Eye (tissue), 1 donor: Measurements from ENCODE around the gene OTOG.

ENCODE experiments used
- DNase-seq: peaks from one replicate; pipeline ENCODE4 v3.0.0-alpha.2; 2015

OTOG gene

DNA sequence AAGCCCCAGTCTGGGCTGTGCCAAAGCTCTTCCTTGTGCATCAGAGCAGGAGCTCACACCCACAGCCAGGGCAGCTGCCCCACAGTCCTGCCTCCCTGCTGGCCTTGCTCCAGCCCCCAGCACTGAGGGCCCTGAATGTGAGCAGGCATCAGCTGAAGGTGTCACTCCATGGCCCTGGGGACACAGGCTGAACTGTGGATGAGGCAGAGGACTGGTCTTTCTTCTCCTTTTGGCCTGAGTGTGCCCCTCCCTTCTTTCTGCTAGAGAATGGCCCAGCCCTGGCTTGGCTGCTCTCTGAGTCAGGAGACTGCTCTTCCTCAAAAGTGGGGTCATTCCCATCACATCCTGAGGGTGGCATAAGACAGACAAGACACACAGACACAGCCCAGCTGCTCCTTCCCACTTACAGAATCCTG lies 16.2 kb downstream of the OTOG start:
- no peak for DNase-seq

DNA sequence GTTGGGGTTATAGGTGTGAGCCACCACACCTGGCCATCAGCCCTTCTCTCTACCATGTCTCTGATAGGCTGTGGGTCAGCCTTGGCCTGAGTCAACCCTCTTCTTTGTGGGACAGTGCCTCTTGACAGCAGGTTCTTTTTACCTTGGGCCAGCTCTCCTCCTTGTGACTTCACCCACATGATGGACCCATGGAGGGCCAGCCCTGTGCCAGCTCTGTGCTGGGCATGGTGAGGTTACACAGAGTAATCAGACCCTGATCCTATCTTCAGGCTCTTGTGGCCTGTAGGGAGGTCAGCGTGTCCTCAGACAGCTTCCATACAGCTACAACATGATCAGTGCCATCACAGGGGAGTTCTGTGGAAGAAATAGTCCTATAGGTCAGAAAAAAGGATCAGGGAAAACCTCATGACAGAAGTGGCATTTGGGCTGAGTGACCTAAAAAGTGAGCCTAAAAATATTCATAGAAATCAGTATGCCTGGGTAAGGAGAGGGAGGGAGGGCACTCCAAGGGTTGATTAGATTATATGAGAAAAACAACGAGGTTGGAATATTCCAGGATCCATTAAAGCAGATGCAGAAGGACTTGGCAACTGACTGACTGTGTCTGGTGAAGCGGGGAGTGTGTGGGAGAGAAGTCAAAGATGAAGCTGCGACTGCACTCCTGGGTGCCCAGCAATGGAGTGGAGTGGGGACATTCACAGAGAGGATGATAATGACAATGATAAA lies 17.1 kb downstream of the OTOG start:
- no peak for DNase-seq

DNA sequence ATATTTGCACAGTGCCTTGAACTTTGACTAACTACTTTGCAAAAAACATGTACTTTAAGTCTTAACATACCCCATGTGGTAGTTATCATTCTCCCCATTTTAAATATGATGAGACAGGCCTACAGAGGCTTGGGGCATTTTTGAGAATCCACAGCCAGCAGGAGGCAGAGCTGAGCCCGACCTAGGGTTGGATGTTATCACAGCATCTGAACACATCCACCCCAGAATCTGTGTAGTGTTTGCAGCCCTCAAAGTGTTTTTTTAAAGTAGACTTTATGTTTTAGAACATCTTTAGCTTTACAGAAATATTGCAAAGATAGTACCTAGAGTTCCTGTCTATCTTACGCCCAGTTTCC lies 17.6 kb downstream of the OTOG start:
- no peak for DNase-seq

DNA sequence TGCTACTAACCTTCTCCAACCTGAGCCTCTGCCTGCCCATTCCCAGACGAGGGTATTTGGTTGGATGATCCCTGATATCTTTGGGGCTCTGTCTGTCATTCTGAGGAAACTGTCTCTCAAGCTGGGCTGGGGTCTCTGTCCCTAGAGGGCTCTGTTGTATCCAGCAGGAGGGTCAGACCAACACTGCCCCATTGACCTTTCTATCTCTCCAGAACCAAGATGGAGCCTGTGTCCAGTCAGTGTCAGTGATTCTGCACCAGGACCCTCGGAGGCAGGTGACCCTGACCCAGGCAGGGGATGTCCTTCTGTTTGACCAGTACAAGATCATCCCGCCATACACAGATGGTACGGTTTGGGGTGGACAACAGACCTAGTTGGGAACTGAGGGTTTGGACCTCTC lies 21.9 kb downstream of the OTOG start:
- no peak for DNase-seq

DNA sequence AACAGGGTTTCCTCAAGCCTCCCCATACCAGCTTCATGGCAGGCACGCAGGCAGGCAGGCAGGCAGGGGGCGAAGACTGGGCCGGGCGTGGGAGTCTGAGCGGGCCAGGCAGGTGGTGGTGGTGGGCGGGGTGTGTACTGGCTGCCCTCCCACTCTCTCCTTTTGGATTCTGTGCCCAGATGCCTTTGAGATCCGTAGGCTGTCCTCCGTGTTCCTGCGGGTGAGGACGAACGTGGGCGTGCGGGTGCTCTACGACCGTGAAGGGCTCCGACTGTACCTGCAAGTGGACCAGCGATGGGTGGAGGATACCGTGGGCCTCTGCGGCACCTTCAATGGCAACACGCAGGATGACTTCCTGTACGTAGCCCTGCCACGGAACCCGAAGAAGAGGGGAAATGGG lies 23.0 kb downstream of the OTOG start:
- no peak for DNase-seq

DNA sequence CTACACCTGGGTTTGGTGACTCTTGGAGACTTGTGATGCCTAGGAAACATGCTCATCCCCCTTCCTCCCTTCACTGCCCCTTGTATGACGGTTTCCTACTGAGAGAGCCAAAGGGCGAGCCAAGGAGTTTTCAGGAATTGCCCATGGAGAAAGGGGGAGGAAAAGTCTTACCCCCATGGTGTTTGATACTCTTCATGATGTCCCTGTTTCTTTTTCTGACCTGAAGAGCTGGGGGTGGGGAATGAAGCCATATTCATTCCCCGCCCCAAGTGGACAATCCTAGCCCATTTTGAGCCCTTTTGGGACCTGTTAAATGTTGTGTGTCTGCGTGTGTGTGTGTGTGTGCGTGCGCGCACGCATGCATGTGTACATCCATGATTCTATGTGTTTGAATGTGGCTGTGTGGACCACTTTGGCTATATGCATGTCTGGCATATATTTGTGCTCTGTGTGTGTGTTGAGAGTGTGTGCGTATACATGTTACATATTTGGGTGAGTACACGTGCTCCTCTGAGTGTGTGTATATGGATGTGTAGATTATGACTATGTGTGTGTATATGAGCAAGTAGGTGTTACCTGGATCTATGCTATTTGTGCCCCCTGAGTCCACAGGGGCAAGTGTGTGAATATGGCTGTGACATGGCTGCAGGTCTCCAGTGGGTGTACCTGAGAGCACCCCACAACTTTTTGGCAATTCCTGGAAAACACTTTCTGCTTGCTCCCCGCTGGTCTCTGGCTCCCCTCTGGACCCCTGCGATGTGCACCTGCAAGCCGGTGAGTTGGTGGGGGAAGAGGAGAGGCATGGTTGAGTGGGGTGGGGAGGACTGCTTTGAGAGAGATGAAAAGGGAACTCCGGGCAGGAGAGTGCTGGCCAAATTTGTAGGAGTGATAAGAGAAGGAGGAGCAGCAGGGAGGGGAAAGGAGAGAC lies 24.6 kb downstream of the OTOG start:
- no peak for DNase-seq

DNA sequence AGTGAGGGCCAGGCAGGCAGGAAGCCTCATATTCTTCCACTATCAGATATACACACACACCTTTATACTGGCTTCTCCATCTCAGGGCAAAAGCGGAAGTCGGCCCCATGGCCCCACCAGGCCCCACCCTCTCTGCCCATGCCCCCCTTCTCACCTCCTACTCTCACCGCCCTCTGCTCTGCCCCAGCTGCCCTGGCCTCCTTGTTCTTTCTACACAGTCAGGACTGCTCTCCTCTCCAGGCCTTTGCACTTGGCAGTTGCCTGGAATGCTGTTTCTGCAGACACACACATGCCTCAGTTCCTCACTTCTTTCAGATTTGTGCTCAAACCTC lies 25.3 kb downstream of the OTOG start:
- DNase-seq, result no peak

DNA sequence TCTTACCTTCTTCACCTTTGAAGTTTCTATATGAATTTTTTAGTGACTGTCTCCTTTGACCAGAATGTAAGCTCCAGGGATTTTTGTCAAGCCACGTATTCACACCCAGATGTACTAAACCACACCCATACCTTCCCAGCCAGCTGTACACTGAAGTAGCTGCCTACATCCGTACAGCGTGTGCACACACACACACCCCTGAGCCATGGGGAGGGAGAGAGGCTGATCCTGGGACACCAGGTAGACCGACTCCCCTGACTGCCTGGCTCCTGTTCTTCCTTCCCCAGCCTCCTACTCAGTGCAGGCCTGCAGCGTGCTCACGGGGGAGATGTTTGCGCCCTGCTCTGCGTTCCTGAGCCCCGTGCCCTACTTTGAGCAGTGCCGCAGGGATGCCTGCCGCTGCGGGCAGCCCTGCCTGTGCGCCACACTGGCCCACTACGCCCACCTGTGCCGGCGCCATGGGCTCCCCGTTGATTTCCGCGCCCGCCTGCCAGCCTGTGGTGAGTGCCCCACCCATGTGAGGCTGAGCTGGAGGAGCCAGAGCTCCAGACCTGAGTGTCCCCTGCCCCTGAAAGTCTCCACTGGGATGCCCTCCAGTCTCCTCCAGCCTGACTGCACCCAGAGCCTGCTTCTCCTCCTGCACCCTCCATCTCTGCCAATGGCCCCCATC lies 25.9 kb downstream of the OTOG start:
- no peak for DNase-seq

DNA sequence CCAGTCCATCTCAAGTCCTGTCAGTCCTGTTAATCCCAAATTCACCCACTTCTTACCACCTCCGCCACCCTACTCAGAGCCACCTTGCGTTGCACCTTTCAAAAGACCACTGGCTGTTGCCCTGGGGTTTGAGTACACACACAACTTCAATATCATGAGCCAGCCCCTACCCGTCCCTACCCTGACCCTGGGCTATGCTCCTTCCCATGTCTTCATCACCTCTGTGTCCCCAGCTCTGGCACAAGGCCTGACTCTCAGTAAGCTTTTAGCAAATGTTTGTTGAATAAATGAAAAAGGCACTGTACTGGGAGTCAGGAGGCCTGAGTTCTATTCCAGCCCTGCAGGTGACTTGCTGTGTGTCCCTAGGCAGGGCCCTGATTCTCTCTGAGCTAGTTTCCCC lies 26.5 kb downstream of the OTOG start:
- DNase-seq, result no peak

DNA sequence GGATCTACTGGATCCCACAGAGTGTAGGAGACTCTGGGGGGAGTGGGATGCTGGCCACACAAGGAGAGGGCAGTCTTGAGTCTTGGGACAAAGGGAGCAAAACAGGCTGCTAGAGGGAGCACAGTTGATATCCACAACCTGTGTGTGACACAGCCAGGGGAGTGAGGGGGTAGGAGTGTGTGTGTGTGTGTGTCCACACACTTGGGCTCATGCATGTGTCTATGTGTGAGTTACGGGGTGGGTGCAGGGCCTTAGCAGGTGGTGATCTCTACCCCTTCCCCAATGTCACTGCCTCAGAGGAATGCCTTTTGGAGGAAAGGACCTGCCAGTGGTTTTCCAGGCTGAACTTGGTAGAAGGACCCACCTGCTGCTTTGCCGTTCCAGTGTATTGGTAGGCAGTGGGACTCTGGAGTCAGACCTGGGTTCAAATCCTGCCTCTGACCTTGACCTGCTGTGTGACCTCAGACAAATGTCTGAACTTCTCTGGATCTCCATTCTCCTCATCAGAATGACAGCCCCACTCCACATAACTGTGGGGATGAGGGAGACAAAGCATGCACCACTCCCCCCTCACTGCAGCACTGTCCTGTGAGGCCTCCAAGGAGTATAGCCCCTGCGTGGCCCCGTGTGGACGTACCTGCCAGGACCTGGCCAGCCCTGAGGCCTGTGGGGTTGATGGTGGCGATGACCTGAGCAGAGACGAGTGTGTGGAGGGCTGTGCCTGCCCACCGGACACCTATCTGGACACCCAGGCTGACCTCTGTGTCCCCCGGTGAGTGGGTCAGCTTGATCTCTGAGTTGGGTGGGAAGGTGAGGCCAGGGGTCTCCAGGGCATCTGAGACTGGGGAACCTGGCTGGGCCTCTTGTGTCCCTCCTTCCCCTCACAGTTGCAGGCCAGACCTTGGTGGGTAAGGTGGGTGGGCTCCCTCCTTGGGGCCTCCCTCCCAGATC lies 27.4 kb downstream of the OTOG start:
- no peak for DNase-seq

DNA sequence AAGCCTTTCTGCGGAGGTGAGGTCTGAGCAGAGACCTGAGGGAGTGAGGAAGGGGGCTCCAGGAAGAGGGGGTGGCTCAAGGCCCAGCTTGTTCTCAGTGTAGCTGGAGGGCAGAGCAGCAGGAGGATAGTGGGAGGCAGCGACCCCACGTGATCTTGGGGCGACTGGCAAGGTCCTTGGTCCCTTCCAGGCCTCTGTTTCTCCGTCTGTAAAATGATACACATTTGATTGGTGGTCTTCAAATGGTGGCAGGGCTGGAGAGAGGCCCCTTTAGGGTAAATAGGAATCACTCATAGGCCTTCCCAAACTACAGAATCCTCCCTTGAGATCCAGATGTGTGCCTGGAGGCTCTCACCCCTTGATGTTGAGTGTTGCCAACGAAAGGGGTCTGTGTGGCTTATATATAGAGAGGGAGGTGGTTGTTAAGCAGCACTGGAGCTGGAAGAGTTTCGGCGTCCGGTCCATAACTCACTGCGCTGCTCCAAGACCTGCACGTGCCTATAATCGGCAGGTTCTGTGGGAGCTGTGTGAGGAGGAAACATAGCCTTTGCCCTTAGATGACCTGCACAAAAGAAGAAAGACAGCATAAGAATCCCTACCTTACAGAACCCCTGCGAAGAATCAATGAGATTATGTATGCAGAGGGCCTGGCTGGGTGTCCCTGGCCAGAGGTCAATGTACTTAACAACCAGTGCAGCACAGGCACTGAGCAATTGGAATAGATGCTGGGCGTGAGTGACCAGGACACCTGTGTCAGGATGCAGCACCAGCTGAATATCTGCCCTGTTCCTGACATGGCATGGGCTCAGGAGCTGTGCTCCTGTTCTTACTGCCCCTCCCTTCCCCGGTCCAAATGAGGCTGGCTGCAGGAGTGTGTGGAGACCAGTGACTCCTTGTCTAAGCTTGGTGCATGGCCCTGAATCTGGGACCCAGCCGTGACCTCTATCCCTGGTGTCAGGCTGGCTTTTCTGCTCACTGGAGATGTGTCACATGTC lies 28.7 kb downstream of the OTOG start:
- DNase-seq, result no peak

DNA sequence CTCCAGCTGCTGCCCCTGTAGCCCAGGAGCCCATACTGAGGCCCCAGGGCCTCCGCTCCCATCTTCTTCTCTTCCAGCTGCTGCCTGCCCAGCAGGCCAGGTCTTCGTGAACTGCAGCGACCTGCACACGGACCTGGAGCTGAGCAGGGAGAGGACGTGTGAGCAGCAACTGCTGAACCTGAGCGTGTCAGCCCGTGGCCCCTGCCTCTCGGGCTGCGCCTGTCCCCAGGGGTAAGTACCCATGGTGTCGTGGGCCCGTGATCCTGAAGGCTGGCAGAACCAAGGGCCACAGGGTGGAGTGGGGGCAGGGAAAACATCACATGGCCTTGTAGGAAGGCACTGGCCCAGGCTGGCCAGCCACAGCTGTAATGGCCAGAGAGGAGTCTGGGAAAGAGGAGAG lies 31.2 kb downstream of the OTOG start:
- DNase-seq, result no peak

DNA sequence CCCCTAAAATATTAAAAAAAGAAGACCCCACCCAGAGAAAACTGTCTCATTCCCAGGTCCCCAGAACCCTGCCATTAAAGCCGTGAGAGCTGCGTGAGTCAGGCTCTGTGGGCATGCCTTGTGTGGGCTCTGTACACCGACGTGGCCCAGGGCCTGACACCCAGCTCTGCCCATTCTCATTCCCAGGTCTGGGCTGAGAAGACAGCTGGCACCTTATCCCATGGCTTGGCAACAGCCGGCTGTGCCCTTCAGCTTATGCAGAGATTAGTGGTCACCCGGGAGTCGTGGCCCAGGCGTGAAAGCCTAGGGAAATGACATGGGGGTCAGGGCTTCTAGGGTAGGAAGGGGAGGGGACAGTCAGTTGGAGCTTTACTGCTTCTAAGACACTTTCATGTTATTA lies 31.9 kb downstream of the OTOG start:
- no peak for DNase-seq

DNA sequence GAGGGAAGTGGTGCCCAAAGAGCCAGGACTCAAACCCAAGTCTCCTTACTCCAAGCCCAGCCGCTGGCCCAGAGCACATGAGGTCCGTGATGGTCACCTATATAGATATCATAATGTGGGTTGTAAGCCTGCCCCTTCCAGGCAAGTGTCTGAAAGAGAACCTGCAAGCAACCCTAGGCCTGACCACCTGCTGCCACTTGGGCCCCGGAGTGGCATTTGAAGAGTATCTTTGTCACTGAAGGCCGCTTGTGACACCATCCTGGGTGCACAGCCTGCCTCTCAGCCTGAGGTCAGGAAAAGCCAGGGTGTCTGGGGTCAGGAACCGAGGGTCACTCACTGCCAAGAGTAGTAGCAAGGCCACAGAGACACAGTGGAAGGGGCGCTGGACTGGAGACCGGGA lies 32.4 kb downstream of the OTOG start:
- DNase-seq, result no peak

DNA sequence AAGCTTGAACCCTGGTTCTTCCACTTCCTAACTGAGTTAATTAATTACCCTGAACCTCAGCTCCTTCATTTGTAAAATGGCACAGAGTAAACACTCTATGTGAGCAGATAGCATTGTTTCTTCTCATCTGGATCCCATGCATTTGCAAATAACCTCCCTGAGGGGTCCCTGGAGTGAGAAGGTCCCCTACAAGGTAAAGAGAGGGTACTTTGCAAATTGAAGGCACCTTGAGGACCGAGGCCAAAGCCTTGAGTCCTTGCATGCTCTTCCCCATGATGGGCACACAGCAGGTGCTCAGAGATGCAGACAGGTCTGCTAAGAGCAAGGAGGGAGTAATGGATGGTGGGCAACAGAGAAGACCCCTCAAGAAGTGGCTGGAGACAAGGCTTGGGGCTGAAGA lies 33.2 kb downstream of the OTOG start:
- no peak for DNase-seq

DNA sequence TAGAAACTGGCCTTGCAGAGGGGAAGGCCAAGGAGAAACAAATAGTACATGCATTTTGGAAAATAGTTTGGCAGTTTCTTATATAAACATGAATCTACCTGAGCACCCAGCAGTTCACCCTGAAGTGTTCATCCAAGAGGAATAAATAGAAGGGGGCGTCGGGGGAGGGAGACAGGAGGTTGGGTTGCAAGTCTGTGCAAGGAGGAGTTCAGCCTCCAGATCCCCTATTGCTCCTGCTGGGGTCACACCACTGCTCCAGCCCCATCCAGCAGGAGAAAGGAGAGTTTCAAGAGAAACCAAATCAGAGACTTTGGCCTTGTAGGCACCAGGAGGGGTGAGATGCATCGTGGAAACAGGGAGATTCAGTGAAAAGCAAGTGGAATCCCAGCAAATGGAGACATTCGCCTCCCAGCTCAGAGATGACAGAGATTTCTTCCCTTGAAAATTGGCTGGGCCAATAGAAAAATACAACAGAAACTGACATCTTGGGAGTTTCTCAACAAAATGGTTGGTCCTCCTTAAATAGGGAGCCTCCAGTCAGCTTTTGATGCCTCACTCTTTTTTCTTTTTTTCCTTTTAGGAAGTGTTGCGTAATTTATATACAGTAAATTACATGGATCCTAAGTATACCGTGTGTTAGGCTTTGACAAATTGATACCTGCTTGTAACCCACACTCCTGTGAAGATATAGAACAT lies 34.1 kb downstream of the OTOG start:
- no peak for DNase-seq

DNA sequence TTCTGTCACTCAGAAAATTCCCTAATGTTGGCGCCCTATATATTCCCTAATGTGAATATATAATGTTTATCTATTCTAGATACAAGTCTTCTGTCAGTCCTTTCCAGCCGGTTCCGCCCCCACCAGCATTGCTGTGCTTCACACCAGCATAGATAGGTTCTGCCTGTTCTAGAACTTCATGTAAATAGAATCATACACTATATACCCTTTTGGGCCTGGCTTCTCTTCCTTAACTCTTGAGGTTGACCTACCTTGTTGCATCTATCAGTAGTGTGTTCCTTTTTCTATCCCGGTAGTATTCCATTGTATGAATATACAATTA lies 34.6 kb downstream of the OTOG start:
- no peak for DNase-seq

DNA sequence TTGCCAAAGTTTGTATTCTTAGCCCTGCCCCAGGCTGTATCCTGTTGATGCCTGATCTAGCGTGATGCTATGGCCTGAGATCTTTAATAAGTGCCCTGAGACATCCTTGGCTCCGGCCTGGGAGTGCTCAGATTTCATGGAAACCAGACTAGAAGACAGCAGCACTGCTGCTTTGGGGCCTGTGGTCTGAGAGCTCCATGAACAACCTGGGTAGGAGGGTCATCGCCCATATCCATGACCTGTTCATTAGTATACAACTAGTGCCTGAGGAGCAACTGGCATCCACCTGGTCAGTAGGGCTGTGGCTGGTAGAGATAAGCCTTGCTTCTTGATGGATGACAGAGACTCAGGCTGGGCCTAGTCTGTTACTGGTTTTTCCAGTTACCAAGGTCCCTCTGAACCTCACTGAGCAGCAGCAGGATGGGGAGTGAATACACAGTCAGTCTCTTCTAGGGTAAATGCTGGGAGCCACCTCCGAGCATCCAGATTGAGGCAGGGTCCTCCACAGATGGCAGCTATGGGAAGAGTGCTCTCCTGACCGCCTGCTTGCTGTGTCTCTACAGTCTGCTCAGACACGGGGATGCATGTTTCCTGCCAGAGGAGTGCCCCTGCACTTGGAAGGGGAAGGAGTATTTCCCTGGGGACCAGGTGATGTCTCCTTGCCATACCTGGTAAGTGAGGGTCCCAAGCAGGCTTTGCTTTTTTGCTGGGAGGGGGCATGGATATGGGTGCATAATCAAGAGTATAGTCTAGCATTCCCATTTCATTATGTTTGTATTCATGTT lies 39.0 kb downstream of the OTOG start:
- DNase-seq, result no peak

DNA sequence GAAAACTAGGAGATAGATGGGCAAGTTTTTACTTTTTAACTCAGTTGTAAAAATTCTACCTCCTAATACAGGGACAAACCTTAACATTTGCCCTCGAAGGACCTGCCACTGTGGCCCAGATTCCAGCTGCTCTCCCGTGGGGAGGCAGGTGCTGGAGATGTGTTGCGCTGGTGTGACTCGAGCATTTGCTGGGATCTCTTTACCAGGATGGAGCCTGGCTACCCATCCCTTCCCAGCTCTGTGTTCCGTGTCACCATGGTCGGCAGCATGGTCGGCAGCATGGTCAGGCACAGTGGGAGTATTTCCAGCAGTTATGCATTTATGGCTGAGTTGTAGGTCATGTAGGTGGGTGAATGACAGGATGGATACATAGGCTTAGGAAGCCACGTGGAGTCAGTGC lies 41.1 kb downstream of the OTOG start:
- no peak for DNase-seq

DNA sequence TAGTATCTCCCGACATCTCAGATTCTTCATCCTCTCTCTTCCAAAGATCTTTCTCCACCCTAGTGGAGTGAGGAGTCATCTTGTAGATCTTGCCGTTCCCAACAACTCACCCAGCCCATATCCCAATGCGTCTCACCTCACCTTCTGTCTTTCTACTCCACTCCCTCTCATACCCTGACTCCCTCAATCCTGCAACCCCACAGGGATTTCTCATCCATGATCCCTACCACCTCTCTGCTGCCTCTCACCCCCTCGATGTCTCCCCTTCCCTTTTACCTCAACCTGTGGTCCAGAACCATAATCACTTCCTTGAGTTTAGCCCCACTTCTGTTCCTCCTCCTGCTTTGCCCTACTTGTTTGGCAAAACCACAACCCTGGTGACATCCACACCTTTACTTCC lies 41.7 kb downstream of the OTOG start:
- no peak for DNase-seq
